ENCODE data around the gene CGRRF1. TPM values are rescaled to one million over a fixed set of nuclear protein-coding genes. Genes with fewer than 3 reads are reported as not detected.

CGRRF1 gene
- total RNA-seq, 1 donor from 2014 or later: 19.6 TPM

GRCh38 chr14:54537651-54538050 is 27.9 kb downstream of the CGRRF1 start:
- FAIRE-seq: no peak
- no peak for DNase-seq (ENCODE audit: low spot score in 2 of 2)

DNA sequence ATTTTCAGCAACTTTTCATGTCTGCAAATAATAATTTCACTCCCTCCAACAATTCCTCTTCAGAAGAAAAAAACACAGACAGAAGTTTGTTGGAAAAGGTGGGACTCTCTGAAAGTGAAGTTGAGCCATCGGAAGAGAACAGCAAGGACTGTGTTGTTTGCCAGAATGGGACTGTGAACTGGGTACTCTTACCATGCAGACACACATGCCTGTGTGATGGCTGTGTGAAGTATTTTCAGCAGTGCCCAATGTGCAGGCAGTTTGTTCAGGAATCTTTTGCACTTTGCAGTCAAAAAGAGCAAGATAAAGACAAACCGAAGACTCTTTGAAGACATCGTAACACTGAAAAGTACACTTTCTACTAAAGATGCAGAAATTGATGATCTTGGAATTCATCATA is 28.3 kb downstream of the CGRRF1 start:
- DNase-seq (ENCODE audit: low spot score in 2 of 2) (no peak), FAIRE-seq (no peak)

DNA sequence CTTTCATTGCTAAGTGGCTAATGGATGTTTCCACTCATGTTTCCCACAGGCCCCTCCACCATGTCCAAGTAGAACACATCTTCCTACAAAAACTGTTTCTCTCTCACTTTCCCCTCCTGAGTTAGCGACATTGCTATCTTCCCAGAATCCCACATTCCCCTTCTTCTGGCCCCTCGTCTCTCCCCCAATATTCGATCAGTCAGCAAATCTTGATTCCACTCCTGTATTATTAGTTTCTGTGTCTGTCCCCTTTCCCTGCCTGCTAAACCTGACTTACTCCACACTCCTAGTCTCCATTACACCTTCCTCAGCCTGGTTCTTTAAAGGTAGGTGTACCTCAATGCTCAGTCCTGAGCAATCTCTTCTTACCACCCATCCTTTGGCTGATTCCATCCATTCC is 37.9 kb downstream of the CGRRF1 start:
- no peak for FAIRE-seq
- no peak for DNase-seq (ENCODE audit: low spot score in 2 of 2)

DNA sequence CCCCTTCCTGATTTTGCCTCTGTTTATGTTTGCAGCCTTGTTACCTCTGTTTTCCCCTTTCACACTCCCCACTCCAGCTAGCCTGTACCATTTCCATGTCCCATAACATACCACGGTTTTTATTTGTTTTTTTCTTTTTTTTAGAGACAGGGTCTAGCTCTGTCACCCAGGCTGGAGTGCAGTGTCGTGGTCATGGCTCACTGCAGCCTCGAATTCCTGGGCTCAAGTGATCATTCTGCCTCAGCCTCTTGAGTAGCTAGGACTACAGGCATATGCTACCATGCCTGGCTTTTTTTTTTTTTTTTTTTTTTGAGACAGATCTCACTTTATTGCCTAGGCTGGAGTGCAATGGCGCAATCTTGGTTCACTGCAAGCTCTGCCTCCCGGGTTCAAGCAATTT is 38.8 kb downstream of the CGRRF1 start:
- DNase-seq (ENCODE audit: low spot score in 2 of 2) (no peak), FAIRE-seq (no peak)

- FAIRE-seq (no peak), DNase-seq (ENCODE audit: low spot score in 2 of 2) (no peak)
These were observed 40.2 kb downstream of the CGRRF1 start for GRCh38 chr14:54549862-54550261.

GRCh38 chr14:54550514-54550913 is 40.8 kb downstream of the CGRRF1 start:
- DNase-seq (ENCODE audit: low spot score in 2 of 2): no peak
- FAIRE-seq: no peak

- no peak for FAIRE-seq
- no peak for DNase-seq (ENCODE audit: low spot score in 2 of 2)
These were observed 44.7 kb downstream of the CGRRF1 start for GRCh38 chr14:54554401-54554800.

GRCh38 chr14:54555651-54556050 is 45.9 kb downstream of the CGRRF1 start:
- DNase-seq (ENCODE audit: low spot score in 2 of 2): no peak
- no peak for FAIRE-seq

DNA sequence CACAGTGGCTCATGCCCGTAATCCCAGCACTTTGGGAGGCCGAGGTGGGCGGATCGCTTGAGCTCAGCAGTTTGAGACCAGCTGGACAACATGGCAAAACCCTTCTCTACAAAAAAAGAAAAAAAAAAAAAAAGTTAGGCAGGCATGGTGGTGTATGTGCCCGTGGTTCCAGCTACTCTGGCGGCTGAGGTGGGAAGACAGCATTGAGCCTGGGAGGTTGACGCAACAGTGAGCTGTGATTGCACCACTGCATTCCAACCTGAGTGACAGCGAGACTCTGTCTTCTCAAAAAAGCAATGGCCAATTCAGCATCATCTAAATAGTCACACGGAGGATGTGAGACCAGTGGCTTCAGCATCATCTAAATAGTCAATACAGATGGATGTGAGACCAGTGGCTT is 46.8 kb downstream of the CGRRF1 start:
- FAIRE-seq: no peak
- DNase-seq (ENCODE audit: low spot score in 2 of 2): no peak

DNA sequence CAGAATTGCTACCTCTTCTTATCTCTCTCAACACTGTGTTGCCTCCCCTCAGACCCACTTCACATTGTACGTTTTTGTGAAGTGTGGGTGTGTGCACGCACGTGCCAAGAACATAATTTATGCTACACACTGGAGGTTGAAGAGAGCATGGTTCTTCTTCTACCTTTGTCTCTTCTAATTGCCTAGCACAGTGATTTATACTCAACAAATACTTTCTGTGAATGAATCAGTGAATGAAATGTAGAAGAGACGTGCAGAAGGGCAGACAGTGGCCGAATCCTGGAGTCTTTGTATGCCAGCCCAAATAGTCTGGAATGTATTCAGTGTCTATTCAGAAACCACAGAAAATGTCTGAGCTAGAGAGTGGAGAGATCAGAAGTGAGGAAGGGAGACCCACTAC is 52.6 kb downstream of the CGRRF1 start:
- FAIRE-seq (no peak), DNase-seq (ENCODE audit: low spot score in 2 of 2) (no peak)

DNA sequence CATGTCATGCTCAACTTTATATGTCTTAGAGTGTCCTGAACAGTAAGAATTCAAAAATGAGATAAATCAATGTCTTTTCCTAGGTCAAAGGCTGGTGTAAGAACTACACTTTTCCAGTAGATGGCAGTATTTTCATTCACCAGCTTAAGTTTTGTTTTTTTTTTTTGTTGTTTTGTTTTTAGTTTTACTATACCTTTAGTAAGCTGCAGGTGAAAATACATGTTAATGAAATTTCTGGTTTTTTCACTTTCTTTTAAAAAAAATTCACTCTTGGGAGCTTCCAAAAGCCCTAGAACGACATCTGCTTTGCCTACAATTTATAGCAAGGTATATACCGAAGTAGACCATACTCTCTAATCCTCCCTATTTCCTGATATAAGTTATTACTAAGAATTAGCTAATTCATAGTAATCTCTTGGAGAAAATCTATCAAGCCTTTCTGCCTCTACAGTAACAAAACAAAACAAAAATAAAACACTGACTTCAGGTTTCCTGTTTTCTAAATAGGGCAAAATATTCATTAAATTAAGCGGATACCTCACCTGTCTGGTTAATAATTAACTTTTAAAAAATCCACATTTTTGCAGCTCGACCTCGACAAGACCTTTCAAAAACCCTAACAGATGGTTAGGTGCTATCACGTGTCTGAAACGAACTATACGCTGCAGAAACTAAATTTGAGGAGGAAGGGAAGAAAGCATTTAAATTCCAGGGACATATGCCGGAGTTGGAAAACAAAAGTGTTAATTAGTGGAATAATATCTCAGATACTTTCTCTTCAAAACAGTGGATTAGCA is 54.6 kb downstream of the CGRRF1 start:
- FAIRE-seq (peak; percentile 93), DNase-seq (ENCODE audit: low spot score in 2 of 2) (peak; percentile 26 to 41)

DNA sequence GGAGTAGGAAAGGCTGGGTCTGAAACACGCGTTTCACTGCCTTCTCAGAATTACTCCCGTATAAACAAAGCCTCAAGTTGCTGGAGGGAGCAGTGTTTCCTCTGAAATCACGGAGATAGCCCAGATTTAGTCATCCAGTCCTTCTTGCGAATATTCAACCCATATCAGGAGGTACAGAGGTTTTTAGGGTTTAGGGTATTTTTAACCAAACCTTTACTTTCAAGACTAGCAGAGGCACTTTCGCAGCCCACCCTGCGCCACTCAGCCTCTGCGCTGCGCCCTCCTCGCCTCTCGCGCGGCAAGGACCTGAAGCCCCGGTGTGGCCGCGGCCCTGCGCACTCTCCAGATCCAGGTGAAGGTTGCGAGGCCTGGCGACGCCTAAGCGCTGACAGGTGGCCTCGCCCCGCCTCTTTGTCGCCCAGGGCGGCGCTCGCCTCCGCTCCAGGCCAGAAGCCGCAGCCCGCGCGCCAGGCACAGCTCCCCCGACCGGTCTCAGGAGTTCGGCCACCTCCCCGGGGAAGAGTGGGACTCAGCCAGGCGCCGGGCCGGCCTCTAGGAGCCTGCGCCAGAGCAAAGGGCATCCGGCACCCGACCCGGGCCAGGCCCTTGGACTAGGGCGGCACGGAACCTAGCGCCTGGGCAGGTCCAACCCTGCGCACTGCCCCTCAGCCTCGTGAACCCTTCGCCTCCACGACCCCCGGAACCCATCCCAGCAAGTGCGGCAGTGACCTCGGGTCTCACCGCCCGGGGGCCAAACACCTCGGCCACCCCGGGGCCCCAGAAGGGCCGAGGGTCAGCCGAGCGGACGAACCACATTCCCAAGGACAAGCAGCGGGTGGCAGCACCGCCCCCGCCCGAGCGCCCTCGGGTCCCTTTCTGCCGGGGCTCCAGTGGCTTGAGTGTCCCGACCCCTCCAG is 55.4 kb downstream of the CGRRF1 start:
- FAIRE-seq (no peak), DNase-seq (ENCODE audit: low spot score in 2 of 2) (peak; percentile 53 to 66)

DNA sequence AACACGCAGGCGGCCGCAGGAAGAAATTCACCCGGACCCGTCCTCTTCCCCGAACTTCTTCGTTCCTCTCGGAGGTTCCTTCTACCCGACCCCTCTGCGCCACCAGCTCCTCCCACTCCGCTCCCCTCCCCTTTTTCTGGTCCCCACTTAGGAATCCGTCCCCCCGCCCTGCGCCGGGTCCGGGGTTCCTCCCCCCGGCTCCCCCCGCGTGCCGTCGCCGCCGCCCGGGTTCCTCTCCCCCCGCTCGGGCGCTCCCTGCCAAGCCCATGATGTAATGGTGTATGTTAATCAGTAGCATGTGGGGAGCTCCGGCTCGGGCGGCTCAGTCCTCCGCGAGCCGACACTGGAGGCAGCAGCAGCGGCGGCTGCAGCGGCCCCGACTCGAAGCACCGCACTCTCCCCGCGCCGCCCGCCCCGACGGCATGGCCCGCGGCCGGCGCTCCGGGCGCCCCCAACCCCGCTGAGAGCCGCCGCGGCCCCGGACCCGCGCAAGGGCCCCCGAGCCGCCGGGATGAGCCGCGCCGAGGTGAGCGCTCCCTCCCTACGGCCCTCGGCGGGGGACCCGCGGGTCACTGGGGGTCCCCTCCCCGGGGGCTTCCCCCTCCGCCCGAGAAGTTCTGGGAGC is 56.2 kb downstream of the CGRRF1 start:
- DNase-seq (ENCODE audit: low spot score in 2 of 2) (peak; percentile 92 to 94), FAIRE-seq (no peak)

DNA sequence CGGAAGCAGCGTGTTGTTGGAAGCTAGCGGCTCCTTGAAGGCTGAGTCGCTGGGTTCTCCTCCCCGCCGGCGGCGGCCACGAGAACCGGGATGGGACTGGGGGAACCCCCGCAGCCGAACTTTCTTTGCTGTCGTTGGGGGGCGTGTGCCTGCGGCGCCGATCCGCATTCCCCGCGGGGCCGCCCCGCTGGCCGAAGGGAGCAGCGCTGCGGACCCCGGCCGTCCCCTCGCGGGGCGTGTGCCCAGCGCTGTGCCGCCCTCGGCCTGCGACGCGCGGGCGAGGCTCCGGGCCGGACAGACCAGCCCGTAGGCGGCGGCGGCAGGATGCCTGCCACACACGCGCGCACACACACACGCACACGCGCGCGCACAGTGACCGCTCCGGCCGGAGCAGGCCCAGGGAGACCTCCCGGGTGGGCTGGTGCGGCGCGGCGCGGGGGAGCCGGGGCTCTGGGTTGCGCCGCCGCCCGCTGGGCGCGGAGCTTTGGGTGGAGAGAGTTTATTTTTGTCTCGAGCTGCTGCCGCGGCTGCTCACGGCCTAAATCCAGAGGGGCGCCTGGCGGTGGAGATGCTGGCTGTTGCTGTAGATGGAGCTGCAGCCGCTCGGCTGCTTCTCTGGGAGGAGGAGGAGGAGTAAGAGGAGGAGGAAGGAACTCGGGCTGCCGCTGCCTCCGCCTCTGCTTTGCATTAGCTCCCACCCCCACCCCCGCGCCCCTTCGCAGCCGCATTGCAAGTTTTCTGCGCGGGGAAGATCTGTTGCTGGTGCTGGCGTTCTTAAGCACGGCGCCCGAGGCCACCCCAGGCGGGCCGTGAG is 56.9 kb downstream of the CGRRF1 start, which contains the start of gene SAMD4A:
Gene SAMD4A, plus strand, starts transcription at position 719 of the 814 bp plus-strand sequence. CDS start 789 bp downstream, outside the sequence.
- FAIRE-seq: no peak
- DNase-seq (ENCODE audit: low spot score in 2 of 2): peak; percentile 65 to 77

GRCh38 chr14:54567224-54567638 is 57.5 kb downstream of the CGRRF1 start:
- peak in 1 of 2 donors; percentile 14 for DNase-seq (ENCODE audit: low spot score in 2 of 2)
- FAIRE-seq: no peak

DNA sequence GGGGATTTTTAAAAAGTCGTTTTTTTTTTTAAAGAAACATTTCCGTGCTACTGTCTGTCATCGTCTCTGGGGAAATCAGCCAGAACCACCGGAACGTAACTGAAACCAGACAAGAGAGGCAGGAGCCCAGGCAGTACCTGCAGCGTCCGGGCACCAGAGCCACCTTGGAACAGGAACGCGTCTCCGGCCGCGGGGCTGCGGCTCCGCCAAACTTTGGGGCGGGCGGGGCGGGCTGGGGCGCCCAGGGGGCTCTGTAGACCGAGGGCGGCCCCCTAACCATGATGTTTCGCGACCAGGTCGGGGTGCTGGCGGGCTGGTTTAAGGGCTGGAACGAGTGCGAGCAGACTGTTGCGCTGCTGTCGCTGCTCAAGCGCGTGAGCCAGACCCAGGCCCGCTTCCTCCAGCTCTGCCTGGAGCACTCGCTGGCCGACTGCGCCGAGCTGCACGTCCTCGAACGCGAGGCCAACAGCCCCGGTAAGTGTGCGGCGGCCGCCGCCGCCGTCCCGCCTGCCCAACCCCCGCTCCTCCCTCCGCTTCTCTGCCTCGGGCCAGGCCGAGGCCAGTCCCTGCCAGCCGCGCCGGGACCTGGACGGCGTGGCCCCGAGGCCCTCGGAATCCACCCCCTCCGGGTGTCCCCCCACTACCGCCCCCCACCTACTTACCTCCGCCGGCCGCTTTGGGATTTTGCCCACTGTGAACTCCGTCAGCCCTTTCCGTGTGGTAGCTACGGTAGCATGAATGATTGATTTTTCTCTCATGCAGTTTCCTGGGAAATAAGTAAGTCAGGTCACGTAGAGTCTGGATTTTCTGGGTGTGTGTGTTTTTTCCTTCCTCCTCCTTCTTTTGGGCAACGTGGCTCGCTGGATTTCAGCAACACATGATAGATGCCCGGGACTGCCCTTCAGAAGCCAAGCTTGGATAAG is 58.2 kb downstream of the CGRRF1 start:
- FAIRE-seq: no peak
- peak; percentile 43 to 57 for DNase-seq (ENCODE audit: low spot score in 2 of 2)

GRCh38 chr14:54568821-54569595 is 59.3 kb downstream of the CGRRF1 start:
- FAIRE-seq (no peak), DNase-seq (ENCODE audit: low spot score in 2 of 2) (no peak)

- FAIRE-seq: no peak
These were observed 60.3 kb downstream of the CGRRF1 start for GRCh38 chr14:54570047-54570446.

More at GRCh38 chr14:54570047-54570446, 60.3 kb downstream of the CGRRF1 start:
- DNase-seq (ENCODE audit: low spot score in 2 of 2): no peak
